ENCODE results near the gene SURF1. TPM values are rescaled to one million over a fixed set of nuclear protein-coding genes. Genes with fewer than 3 reads are reported as not detected.

The SURF1 gene
- total and polyA plus RNA-seq, 4 donors = 14.2 to 75.3 (median 57.8) TPM

- TF ChIP-seq CTCF (IDR thresholded peaks at IDR 0.05; ENCODE audit: control extremely low read depth, extremely low read depth) = no peak
- H3K4me3 ChIP-seq = no peak overlapping the region
- peaks cover 6 to 56% (median 43%) of the 10 kb centered on the region in 4 donors for H3K36me3 ChIP-seq (ENCODE audit: control insufficient read depth in 4 of 4, insufficient read depth in 4 of 4, low read length in 4 of 4)
- H3K9me3 ChIP-seq (ENCODE audit: control insufficient read depth in 4 of 4, insufficient read depth in 3 of 4, low read length in 3 of 4) = no peaks in the 10 kb centered on the region
- 92 to 94% methylated on average over 22 of the region's 22 CpGs for WGBS, 2 donors
- H3K27ac ChIP-seq (ENCODE audit: low read depth in 1 of 2, low read length in 1 of 2) = no peak overlapping the region
- ATAC-seq (ENCODE audit: insufficient read depth, low FRiP score) (no peak), DNase-seq (no peak)
- no peaks in the 10 kb centered on the region for H3K27me3 ChIP-seq (ENCODE audit: control insufficient read depth in 3 of 3, insufficient read depth in 3 of 3, low read length in 2 of 3)
- peaks cover 5 to 27% (median 25%) of the 10 kb centered on the region in 5 donors for H3K4me1 ChIP-seq (ENCODE audit: control insufficient read depth in 5 of 5, insufficient read depth in 5 of 5, low read length in 5 of 5)
- H3K9ac ChIP-seq (ENCODE audit: insufficient read depth in 1 of 2, low read length in 2 of 2) = no peak overlapping the region
These were observed 10.9 kb upstream of the SURF1 start for GRCh38 chr9:133367221-133367620.

- H3K27ac ChIP-seq (ENCODE audit: low read depth in 1 of 2, low read length in 1 of 2) = no peak overlapping the region
- H3K4me3 ChIP-seq = no peak overlapping the region
- peaks cover 12 to 61% (median 45%) of the 10 kb centered on the region in 4 donors for H3K36me3 ChIP-seq (ENCODE audit: control insufficient read depth in 4 of 4, insufficient read depth in 4 of 4, low read length in 4 of 4)
- WGBS, 2 donors = 93 to 95% methylated on average over 11 of the region's 11 CpGs
- H3K9me3 ChIP-seq (ENCODE audit: control insufficient read depth in 4 of 4, insufficient read depth in 3 of 4, low read length in 3 of 4) = no peaks in the 10 kb centered on the region
- no peak overlapping the region for H3K9ac ChIP-seq (ENCODE audit: insufficient read depth in 1 of 2, low read length in 2 of 2)
- DNase-seq (no peak), ATAC-seq (ENCODE audit: insufficient read depth, low FRiP score) (no peak)
- no peaks in the 10 kb centered on the region for H3K27me3 ChIP-seq (ENCODE audit: control insufficient read depth in 3 of 3, insufficient read depth in 3 of 3, low read length in 2 of 3)
- H3K4me1 ChIP-seq (ENCODE audit: control insufficient read depth in 5 of 5, insufficient read depth in 5 of 5, low read length in 5 of 5) = peaks cover 0 to 27% (median 20%) of the 10 kb centered on the region in 5 donors
- TF ChIP-seq CTCF (IDR thresholded peaks at IDR 0.05; ENCODE audit: control extremely low read depth, extremely low read depth) = no peak
These were observed 10.1 kb upstream of the SURF1 start for GRCh38 chr9:133366435-133366834.

- peaks cover 0 to 27% (median 13%) of the 10 kb centered on the region in 5 donors for H3K4me1 ChIP-seq (ENCODE audit: control insufficient read depth in 5 of 5, insufficient read depth in 5 of 5, low read length in 5 of 5)
These were observed 6.2 kb upstream of the SURF1 start for GRCh38 chr9:133362359-133363044.

More at GRCh38 chr9:133362359-133363044, 6.2 kb upstream of the SURF1 start:
- Histone ChIP-seq H3K27ac (ENCODE audit: low read depth in 1 of 2, low read length in 1 of 2) (no peak overlapping the region), H3K4me3 (no peak overlapping the region), H3K9me3 (ENCODE audit: control insufficient read depth in 4 of 4, insufficient read depth in 3 of 4, low read length in 3 of 4) (no peaks in the 10 kb centered on the region), H3K36me3 (ENCODE audit: control insufficient read depth in 4 of 4, insufficient read depth in 4 of 4, low read length in 4 of 4) (peaks cover 16 to 69% (median 56%) of the 10 kb centered on the region in 4 donors), H3K9ac (ENCODE audit: insufficient read depth in 1 of 2, low read length in 2 of 2) (peak overlapping the region in 1 of 2 donors; percentile 11), H3K27me3 (ENCODE audit: control insufficient read depth in 3 of 3, insufficient read depth in 3 of 3, low read length in 2 of 3) (no peaks in the 10 kb centered on the region)
- no peak for ATAC-seq (ENCODE audit: insufficient read depth, low FRiP score)
- TF ChIP-seq CTCF (IDR thresholded peaks at IDR 0.05; ENCODE audit: control extremely low read depth, extremely low read depth) = no peak
- peak in 2 of 3 donors; percentile 47 to 59 for DNase-seq
- WGBS, 2 donors = 91 to 92% methylated on average over 15 of the region's 15 CpGs
